ENCODE data around the gene CCL26.
"Not testable (repeated sequence)": the region's sequence is repeated elsewhere in the genome, so short reads cannot be mapped to it uniquely, and the experiment has no call there.

Gene CCL26

GRCh38 chr7:75776295-75776971 lies 4.4 kb upstream of the CCL26 start:
- DNase-seq (ENCODE audit: low read depth, low spot score): peak; percentile 94
- TF ChIP-seq, protein P1, sequence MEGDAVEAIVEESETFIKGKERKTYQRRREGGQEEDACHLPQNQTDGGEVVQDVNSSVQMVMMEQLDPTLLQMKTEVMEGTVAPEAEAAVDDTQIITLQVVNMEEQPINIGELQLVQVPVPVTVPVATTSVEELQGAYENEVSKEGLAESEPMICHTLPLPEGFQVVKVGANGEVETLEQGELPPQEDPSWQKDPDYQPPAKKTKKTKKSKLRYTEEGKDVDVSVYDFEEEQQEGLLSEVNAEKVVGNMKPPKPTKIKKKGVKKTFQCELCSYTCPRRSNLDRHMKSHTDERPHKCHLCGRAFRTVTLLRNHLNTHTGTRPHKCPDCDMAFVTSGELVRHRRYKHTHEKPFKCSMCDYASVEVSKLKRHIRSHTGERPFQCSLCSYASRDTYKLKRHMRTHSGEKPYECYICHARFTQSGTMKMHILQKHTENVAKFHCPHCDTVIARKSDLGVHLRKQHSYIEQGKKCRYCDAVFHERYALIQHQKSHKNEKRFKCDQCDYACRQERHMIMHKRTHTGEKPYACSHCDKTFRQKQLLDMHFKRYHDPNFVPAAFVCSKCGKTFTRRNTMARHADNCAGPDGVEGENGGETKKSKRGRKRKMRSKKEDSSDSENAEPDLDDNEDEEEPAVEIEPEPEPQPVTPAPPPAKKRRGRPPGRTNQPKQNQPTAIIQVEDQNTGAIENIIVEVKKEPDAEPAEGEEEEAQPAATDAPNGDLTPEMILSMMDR (IDR thresholded peaks at IDR 0.05; ENCODE audit: low read depth, low read length): no peak
- in situ Hi-C loops (cut with HindIII; ENCODE audit: low sequenced_read_pairs): no loop called here
- H3K4me3 ChIP-seq (ENCODE audit: low read depth, low read length): no peak overlapping the region

DNA sequence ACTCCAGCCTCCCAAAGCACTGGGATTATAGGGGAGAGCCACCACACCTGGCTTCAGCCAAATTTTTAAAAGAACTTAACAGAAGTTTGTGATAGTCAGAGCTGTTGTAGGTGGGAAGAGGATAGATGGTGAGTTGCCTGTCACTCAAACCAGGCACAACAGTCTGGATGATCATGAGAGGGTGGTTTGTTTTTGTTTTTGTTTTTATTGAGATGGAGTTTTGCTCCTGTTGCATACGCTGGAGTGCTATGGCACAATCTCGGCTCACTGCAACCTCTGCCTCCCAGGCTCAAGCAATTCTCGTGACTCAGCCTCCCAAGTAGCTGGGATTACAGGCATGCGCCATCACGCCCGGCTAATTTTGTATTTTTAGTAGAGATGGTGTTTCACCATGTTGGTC lies 1.9 kb upstream of the CCL26 start:
- H3K4me3 ChIP-seq (ENCODE audit: low read depth, low read length); DNase-seq (ENCODE audit: low read depth, low spot score); in situ Hi-C loops (cut with HindIII; ENCODE audit: low sequenced_read_pairs): not testable (repeated sequence)

- TF ChIP-seq, protein P1 (IDR thresholded peaks at IDR 0.05; ENCODE audit: low read depth, low read length): no peak
- no peak overlapping the region for H3K4me3 ChIP-seq (ENCODE audit: low read depth, low read length)
- in situ Hi-C loops (cut with HindIII; ENCODE audit: low sequenced_read_pairs): no loop called here
- peak; percentile 31 for DNase-seq (ENCODE audit: low read depth, low spot score)
These were observed 787 bp downstream of the CCL26 start for GRCh38 chr7:75771224-75771623.

GRCh38 chr7:75762350-75762917 lies 9.6 kb downstream of the CCL26 start:
- no peak overlapping the region for H3K4me3 ChIP-seq (ENCODE audit: low read depth, low read length)
- peak; percentile 71 for DNase-seq (ENCODE audit: low read depth, low spot score)
- in situ Hi-C loops (cut with HindIII; ENCODE audit: low sequenced_read_pairs): no loop called here
- TF ChIP-seq, protein P1 (IDR thresholded peaks at IDR 0.05; ENCODE audit: low read depth, low read length): peak; percentile 75

DNA sequence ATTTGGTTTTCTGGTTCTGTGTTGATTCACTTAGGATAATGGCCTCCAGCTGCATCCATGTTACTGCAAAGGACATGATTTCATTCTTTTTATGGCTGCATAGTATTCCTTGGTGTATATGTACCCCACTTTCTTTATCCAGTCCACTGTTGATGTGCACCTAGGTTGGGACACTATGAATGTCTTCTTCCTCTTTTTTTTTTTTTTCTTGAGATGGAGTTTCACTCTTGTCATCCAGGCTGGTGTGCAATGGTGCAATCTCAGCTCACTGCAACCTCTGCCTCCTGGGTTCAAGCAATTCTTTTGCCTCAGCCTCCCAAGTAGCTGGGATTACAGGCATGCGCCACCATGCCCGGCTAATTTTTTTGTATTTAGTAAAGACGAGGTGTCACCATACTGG lies 10.2 kb downstream of the CCL26 start:
- DNase-seq (ENCODE audit: low read depth, low spot score); in situ Hi-C loops (cut with HindIII; ENCODE audit: low sequenced_read_pairs); H3K4me3 ChIP-seq (ENCODE audit: low read depth, low read length): not testable (repeated sequence)

DNA sequence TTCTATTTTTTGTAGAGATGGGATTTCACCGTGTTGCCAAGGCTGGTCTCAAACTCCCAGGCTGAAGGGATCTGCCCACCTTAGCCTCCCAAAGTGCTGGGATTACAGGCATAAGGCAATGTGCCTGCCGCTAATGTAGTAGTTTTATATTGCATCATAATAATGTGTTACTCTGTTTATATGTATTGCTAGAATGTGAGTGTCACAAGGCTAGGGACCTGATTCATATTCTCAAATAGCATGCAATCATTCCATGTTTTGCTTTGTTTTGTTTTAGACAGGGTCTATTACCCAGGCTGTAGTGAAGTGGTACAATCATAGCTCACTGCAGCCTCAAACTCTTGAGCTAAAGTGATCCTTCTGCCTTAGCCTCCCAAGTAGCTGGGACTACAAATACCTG lies 13.5 kb downstream of the CCL26 start:
- in situ Hi-C loops (cut with HindIII; ENCODE audit: low sequenced_read_pairs): no loop called here
- TF ChIP-seq, protein P1 (IDR thresholded peaks at IDR 0.05; ENCODE audit: low read depth, low read length): no peak
- H3K4me3 ChIP-seq (ENCODE audit: low read depth, low read length): no peak overlapping the region
- DNase-seq (ENCODE audit: low read depth, low spot score): no peak

DNA sequence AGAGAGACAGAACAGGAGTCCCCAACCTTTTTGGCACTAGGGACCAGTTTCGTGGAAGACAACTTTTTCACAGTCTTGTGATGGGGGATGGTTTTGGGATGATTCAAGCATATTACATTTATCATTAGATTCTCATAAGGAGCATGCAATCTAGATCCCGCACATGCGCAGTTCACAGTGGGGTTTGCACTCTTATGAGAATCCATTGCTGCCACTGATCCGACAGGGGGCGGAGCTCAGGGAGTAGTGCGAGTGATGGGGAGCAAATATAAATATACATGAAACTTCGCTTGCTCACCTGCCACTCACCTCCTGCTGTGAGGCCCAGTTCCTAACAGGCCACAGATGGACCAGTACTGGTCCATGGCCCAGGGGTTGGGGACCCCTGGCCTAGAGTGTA lies 14.2 kb downstream of the CCL26 start:
- DNase-seq (ENCODE audit: low read depth, low spot score): no peak
- TF ChIP-seq, protein P1 (IDR thresholded peaks at IDR 0.05; ENCODE audit: low read depth, low read length): no peak
- in situ Hi-C loops (cut with HindIII; ENCODE audit: low sequenced_read_pairs): no loop called here
- H3K4me3 ChIP-seq (ENCODE audit: low read depth, low read length): no peak overlapping the region
